ENCODE data around the gene RSBN1L. TPM values are rescaled to one million over a fixed set of nuclear protein-coding genes. Genes with fewer than 3 reads are reported as not detected.

The RSBN1L gene
- total and polyA plus RNA-seq, 7 donors, result 2.0 to 10.1 (median 7.5) TPM

DNA sequence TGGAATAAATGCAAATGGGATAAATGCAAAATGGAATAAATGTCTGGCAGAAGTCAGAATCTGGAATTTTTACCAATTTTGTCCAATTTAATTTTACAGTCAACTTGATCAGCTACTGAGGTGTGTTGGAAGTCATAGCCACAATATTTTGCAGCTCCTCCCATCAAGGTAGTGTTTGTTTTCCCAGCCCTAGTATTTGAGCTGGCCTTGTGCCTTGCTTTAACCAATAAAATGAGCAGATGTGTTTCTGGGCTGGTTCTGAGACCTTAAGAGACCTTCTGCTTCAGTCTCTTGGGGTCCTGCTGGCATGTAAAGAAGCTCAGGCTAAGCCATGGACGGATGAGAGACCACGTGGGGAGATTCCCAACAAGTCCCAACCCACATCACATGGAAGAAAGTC is 42.7 kb upstream of the RSBN1L start:
- no peaks in the 10 kb centered on the region for H3K9me3 ChIP-seq

DNA sequence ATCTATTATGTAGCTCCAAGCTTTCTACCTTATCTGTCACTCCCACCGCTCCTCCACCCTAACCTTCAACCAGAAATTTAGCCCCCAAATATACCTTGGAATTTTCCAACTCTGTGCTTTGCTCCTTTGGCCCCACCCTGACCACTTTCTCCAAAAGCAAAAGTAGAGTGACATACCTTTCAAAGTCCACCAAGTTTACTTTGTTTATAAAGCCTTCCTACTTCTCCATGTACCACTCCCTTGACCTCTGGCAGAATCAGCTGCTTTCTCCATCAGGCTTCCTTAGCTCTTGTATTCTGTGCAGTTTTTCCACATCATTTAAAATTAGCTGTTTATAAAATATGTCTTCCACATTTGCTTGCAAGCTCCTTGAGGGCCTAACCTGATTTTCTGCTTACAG is 40.9 kb upstream of the RSBN1L start:
- DNase-seq (no peak), ATAC-seq (no peak)
- Histone ChIP-seq H3K9me3 (no peaks in the 10 kb centered on the region), H3K27me3 (ENCODE audit: insufficient read depth in 3 of 3, low read length in 2 of 3) (no peaks in the 10 kb centered on the region), H3K27ac (no peak overlapping the region), H3K4me1 (no peaks in the 10 kb centered on the region), H3K36me3 (ENCODE audit: insufficient read depth in 1 of 2, low read depth in 1 of 2) (peaks cover 0 to 12% of the 10 kb centered on the region in 2 donors), H3K4me3 (no peak overlapping the region)
- intact Hi-C loops (cut with DNase I), result loop anchor here (5.0 to 10.0 kb wide), 2 partner anchors 247 to 249 kb away; no protein-coding TSS in a partner anchor
- 50 to 100% (median 100%) methylated on average over 1 of the region's 1 CpG for WGBS, 3 donors
- TF ChIP-seq, protein P1, sequence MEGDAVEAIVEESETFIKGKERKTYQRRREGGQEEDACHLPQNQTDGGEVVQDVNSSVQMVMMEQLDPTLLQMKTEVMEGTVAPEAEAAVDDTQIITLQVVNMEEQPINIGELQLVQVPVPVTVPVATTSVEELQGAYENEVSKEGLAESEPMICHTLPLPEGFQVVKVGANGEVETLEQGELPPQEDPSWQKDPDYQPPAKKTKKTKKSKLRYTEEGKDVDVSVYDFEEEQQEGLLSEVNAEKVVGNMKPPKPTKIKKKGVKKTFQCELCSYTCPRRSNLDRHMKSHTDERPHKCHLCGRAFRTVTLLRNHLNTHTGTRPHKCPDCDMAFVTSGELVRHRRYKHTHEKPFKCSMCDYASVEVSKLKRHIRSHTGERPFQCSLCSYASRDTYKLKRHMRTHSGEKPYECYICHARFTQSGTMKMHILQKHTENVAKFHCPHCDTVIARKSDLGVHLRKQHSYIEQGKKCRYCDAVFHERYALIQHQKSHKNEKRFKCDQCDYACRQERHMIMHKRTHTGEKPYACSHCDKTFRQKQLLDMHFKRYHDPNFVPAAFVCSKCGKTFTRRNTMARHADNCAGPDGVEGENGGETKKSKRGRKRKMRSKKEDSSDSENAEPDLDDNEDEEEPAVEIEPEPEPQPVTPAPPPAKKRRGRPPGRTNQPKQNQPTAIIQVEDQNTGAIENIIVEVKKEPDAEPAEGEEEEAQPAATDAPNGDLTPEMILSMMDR (IDR thresholded peaks at IDR 0.05), result no peak

More for the DNA sequence above, 42.7 kb upstream of the RSBN1L start:
- WGBS, 3 donors, result 48 to 73% (median 66%) methylated on average over 2 of the region's 2 CpGs
- no peak overlapping the region for H3K27ac ChIP-seq
- TF ChIP-seq, protein P1 (IDR thresholded peaks at IDR 0.05), result no peak
- intact Hi-C loops (cut with DNase I), result loop anchor here in 1 of 2 donors (10.0 kb wide), 1 partner anchor 251 kb away; no protein-coding TSS in a partner anchor
- no peak for DNase-seq
- peaks cover 0 to 12% of the 10 kb centered on the region in 2 donors for H3K36me3 ChIP-seq (ENCODE audit: insufficient read depth in 1 of 2, low read depth in 1 of 2)
- H3K4me1 ChIP-seq, result no peaks in the 10 kb centered on the region
- ATAC-seq, result no peak
- H3K4me3 ChIP-seq, result no peak overlapping the region
- no peaks in the 10 kb centered on the region for H3K27me3 ChIP-seq (ENCODE audit: insufficient read depth in 3 of 3, low read length in 2 of 3)

DNA sequence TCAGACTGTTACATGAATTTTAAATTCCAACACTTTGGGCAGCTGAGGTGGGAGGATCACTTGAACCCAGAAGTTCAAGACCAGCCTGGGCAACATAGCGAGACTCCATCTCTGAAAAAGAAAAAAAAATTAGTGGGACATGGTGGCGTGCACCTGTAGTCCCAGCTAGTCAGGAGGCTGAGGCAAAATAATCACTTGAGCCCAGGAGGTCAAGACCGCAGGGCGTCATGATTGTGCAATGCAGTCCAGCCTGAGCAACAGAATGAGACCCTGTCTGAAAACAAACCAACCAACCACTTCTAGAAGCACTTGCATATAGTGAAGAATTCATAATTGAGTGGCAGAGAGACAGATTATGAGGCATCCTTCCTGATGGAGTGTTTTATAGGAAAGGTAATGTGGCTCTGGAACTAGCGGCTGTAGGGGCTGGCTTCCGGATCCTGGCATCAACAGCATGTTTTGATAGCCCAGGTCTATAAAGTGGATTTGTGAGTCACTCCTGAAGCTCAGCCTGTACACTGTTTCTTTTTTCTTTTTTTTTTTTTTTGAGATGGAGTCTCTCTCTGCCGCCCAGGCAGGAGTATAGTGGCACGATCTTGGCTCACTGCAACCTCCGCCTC is 40.3 kb upstream of the RSBN1L start:
- no peak for ATAC-seq
- Histone ChIP-seq H3K27me3 (ENCODE audit: insufficient read depth in 3 of 3, low read length in 2 of 3) (no peaks in the 10 kb centered on the region), H3K36me3 (ENCODE audit: insufficient read depth in 1 of 2, low read depth in 1 of 2) (peaks cover 0 to 12% of the 10 kb centered on the region in 2 donors), H3K27ac (no peak overlapping the region), H3K4me1 (no peaks in the 10 kb centered on the region), H3K4me3 (no peak overlapping the region), H3K9me3 (no peaks in the 10 kb centered on the region)
- WGBS, 3 donors, result 89 to 99% (median 94%) methylated on average over 9 of the region's 9 CpGs
- intact Hi-C loops (cut with DNase I), result loop anchor here (5.0 to 10.0 kb wide), 2 partner anchors 246 to 249 kb away; no protein-coding TSS in a partner anchor
- no peak for DNase-seq
- TF ChIP-seq, protein P1 (IDR thresholded peaks at IDR 0.05), result no peak

DNA sequence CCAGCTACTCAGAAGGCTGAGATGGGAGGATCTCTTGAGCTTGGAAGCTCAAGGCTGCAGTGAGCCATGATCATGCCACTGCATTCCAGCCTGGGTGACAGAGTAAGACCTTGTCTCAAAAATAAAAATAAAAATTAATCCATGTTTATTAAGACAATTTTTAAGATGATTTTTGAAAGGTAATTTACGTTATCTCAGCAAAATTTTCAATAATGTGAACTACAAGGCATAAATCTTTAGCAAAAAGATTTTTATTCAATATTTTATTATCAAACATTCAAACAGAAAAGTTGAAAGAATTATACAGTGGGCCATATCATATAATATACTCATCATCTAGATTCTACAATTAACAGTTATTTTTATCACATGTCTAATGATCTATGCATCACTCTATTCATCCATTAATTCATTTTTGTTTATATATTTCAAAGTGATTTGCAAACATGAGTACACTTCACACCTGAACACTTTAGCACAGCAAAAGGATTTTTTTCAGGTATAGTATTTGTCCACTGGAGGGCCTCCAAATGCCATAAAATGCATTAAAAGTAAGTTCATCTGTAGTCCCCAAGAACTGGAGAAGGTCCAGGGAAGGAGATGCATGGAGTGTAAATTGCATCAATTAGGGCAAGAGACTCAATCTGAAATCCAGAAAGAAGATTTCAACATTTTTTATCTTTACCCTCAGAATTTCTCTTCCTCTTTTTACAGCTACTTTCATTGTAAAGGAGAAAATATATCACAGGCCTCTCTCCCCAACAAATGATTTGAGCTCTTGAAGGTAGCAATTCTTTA is 38.6 kb upstream of the RSBN1L start:
- Histone ChIP-seq H3K27me3 (ENCODE audit: insufficient read depth in 3 of 3, low read length in 2 of 3) (no peaks in the 10 kb centered on the region), H3K4me3 (no peak overlapping the region), H3K27ac (no peak overlapping the region), H3K9me3 (no peaks in the 10 kb centered on the region), H3K4me1 (no peaks in the 10 kb centered on the region), H3K36me3 (ENCODE audit: insufficient read depth in 1 of 2, low read depth in 1 of 2) (peaks cover 0 to 12% of the 10 kb centered on the region in 2 donors)
- intact Hi-C loops (cut with DNase I), result loop anchor here (2.0 to 10.0 kb wide), 3 partner anchors 101 to 247 kb away; no protein-coding TSS in a partner anchor
- ATAC-seq (peak in 2 of 4 donors; percentile 69 to 83), DNase-seq (no peak)
- WGBS, 3 donors, result 96 to 100% (median 99%) methylated on average over 1 of the region's 1 CpG
- TF ChIP-seq, protein P1 (IDR thresholded peaks at IDR 0.05), result peak; percentile 59
